Gastrocnemius medialis (tissue), 4 donors: Measurements from ENCODE around the gene DDIT3. TPM values are rescaled to one million over a fixed set of nuclear protein-coding genes. Genes with fewer than 3 reads are reported as not detected.

Experiments used
- ATAC-seq, 2 donors: fragments of 150-250 bp; one replicate each; pipeline ENCODE4 v1.9.1; 2016
- DNase-seq, 2 donors: peaks; one replicate each; pipeline ENCODE4 v3.0.0-alpha.2; 2019
- H3K27ac ChIP-seq, 4 donors: fragments of 200-600 bp; sonication (generic); 1 replicate in 1 of 4; 2 replicates in 3 of 4; pipeline ENCODE4 v1.5.1; 2016 to 2018; ENCODE audit warnings: mild to moderate bottlenecking in 2 of 4, moderate library complexity in 1 of 4
- H3K27me3 ChIP-seq, 3 donors: fragments of 200-600 bp; sonication (generic) in 2 of 3; 1 replicate in 1 of 3; 2 replicates in 2 of 3; pipeline versions ENCODE4 v1.5.1 to v1.6.0; 2016 to 2019; ENCODE audit warnings: mild to moderate bottlenecking in 1 of 3, moderate library complexity in 1 of 3
- H3K36me3 ChIP-seq, 2 donors: fragments of 200-600 bp; sonication (generic) in 1 of 2; one replicate each; pipeline ENCODE4 v1.5.1; 2017 to 2018
- H3K4me1 ChIP-seq, 2 donors: fragments of 200-600 bp; sonication (generic) in 1 of 2; one replicate each; pipeline ENCODE4 v1.5.1; 2016 to 2017; ENCODE audit warnings: mild to moderate bottlenecking in 2 of 2
- H3K4me3 ChIP-seq, 4 donors: fragments of 200-600 bp; sonication (generic) in 3 of 4; 1 replicate in 1 of 4; 2 replicates in 3 of 4; pipeline ENCODE4 v1.5.1; 2016 to 2019; ENCODE audit warnings: mild to moderate bottlenecking in 2 of 4
- H3K9me3 ChIP-seq, 3 donors: fragments of 200-600 bp; sonication (generic) in 2 of 3; 1 replicate in 1 of 3; 2 replicates in 2 of 3; pipeline ENCODE4 v1.5.1; 2016 to 2019
- POLR2A ChIP-seq, 2 donors: fragments of 450-650 bp; IDR thresholded peaks; one replicate each; pipeline ENCODE4 v1.6.1; 2017; ENCODE audit warnings: antibody characterized with exemption in 2 of 2, mild to moderate bottlenecking in 2 of 2, moderate library complexity in 2 of 2
- in situ Hi-C, 4 donors: fragments of 200-750 bp; cut with MboI; loops; one replicate each; pipeline versions ENCODE4 v1.15.0 to v1.8.0; 2017; ENCODE audit warnings: low sequenced_read_pairs in 4 of 4
- intact Hi-C: fragments of 100-400 bp; cut with DNase I; formaldehyde crosslinking; loops from one replicate; pipeline ENCODE4 v1.15.1; 2023; ENCODE audit warnings: low total_unique reads
- total RNA-seq, 4 donors: library from RNA; depleted of rRNA; stranded (reverse); fragments of >200 nt; gene quantifications; one replicate each; pipeline versions ENCODE4 v1.1.0 to v1.2.3, GENCODE V29; 2016
- TF ChIP-seq, protein P1 (sequence below), 5 experiments: fragments of 450-650 bp in 3 of 5; fragments of 200-600 bp in 2 of 5; sonication (generic) in 2 of 5; IDR thresholded peaks in 4 of 5; conservative IDR thresholded peaks in 1 of 5; 1 replicate in 4 of 5; 2 replicates in 1 of 5; pipeline ENCODE4 v1.5.1; 2016 to 2019; ENCODE audit warnings: antibody characterized with exemption in 5 of 5, mild to moderate bottlenecking in 3 of 5, moderate library complexity in 3 of 5

Gene DDIT3
- total RNA-seq, 4 donors from 2014 or later: 11.8 to 46.4 (median 17.1) TPM

- no peaks in the 10 kb centered on the region for H3K27me3 ChIP-seq
- TF ChIP-seq, protein P1, sequence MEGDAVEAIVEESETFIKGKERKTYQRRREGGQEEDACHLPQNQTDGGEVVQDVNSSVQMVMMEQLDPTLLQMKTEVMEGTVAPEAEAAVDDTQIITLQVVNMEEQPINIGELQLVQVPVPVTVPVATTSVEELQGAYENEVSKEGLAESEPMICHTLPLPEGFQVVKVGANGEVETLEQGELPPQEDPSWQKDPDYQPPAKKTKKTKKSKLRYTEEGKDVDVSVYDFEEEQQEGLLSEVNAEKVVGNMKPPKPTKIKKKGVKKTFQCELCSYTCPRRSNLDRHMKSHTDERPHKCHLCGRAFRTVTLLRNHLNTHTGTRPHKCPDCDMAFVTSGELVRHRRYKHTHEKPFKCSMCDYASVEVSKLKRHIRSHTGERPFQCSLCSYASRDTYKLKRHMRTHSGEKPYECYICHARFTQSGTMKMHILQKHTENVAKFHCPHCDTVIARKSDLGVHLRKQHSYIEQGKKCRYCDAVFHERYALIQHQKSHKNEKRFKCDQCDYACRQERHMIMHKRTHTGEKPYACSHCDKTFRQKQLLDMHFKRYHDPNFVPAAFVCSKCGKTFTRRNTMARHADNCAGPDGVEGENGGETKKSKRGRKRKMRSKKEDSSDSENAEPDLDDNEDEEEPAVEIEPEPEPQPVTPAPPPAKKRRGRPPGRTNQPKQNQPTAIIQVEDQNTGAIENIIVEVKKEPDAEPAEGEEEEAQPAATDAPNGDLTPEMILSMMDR (IDR thresholded peaks at IDR 0.05 in 4 of 5, conservative IDR thresholded peaks at IDR 0.05 in 1 of 5): no peak
- TF ChIP-seq POLR2A (IDR thresholded peaks at IDR 0.05): no peak
- H3K36me3 ChIP-seq: peaks cover 0 to 64% of the 10 kb centered on the region in 2 donors
- no peak for ATAC-seq
- peak overlapping the region in 3 of 4 donors; percentile 20 to 99 (median 93) for H3K27ac ChIP-seq
- DNase-seq: no peak
- H3K4me3 ChIP-seq: no peak overlapping the region
- peaks cover 32 to 37% of the 10 kb centered on the region in 2 donors for H3K4me1 ChIP-seq
- intact Hi-C loops (loop anchor here (10.0 kb wide), 2 partner anchors 441 to 891 kb away; partner anchors contain the start of genes BAZ2A and NAB2), in situ Hi-C loops (no loop called here)
- no peaks in the 10 kb centered on the region for H3K9me3 ChIP-seq
Observed at GRCh38 chr12:57525615-57526383, 5.5 kb upstream of the DDIT3 start.

- no peak for ATAC-seq
- peaks cover 32 to 37% of the 10 kb centered on the region in 2 donors for H3K4me1 ChIP-seq
- H3K27me3 ChIP-seq: no peaks in the 10 kb centered on the region
- peaks cover 0 to 56% of the 10 kb centered on the region in 2 donors for H3K36me3 ChIP-seq
- in situ Hi-C loops (loop anchor here in 1 of 4 donors (25.0 kb wide), 1 partner anchor 888 kb away; the partner anchor contains the start of genes ATP5F1B and BAZ2A), intact Hi-C loops (loop anchor here (5.0 to 10.0 kb wide), 6 partner anchors 268 to 890 kb away; partner anchors contain the start of genes ATP23, BAZ2A, CTDSP2 and NAB2)
- DNase-seq: no peak
- peak overlapping the region; percentile 93 to 99 (median 96) for H3K27ac ChIP-seq
- H3K4me3 ChIP-seq: no peak overlapping the region
- TF ChIP-seq POLR2A (IDR thresholded peaks at IDR 0.05): no peak
- TF ChIP-seq, protein P1 (IDR thresholded peaks at IDR 0.05 in 4 of 5, conservative IDR thresholded peaks at IDR 0.05 in 1 of 5): no peak
- H3K9me3 ChIP-seq: no peaks in the 10 kb centered on the region
Observed at GRCh38 chr12:57524814-57525614, 4.7 kb upstream of the DDIT3 start.

GRCh38 chr12:57523706-57524614 is 3.6 kb upstream of the DDIT3 start:
- no peak for TF ChIP-seq POLR2A (IDR thresholded peaks at IDR 0.05)
- TF ChIP-seq, protein P1 (IDR thresholded peaks at IDR 0.05 in 4 of 5, conservative IDR thresholded peaks at IDR 0.05 in 1 of 5): no peak
- intact Hi-C loops: loop anchor here (2.0 to 10.0 kb wide), 8 partner anchors 221 to 889 kb away; partner anchors contain the start of genes ATP23, BAZ2A, CTDSP2 and NAB2
- peaks cover 38 to 43% of the 10 kb centered on the region in 2 donors for H3K4me1 ChIP-seq

More at GRCh38 chr12:57523706-57524614, 3.6 kb upstream of the DDIT3 start:
- no peaks in the 10 kb centered on the region for H3K27me3 ChIP-seq
- H3K9me3 ChIP-seq: no peaks in the 10 kb centered on the region
- in situ Hi-C loops: loop anchor here in 1 of 4 donors (25.0 kb wide), 1 partner anchor 887 kb away; the partner anchor contains the start of genes ATP5F1B and BAZ2A
- peak overlapping the region; percentile 93 to 99 (median 96) for H3K27ac ChIP-seq
- peaks cover 0 to 46% of the 10 kb centered on the region in 2 donors for H3K36me3 ChIP-seq
- ATAC-seq (no peak), DNase-seq (no peak)
- H3K4me3 ChIP-seq: peak overlapping the region; percentile 80 to 90 (median 86)
